AG04449 (cell line): Measurements from ENCODE around the gene FOXN3.

ENCODE experiments used
- CTCF ChIA-PET: fragments of 350-600 bp; formaldehyde crosslinking; extraction: SDS; loops from one replicate; lab custom pipeline; 2021; ENCODE audit warnings: antibody characterized with exemption; lab: Yijun Ruan, JAX
- POLR2A ChIA-PET: fragments of 400-600, 350-600 bp; formaldehyde crosslinking; extraction: SDS; loops from one replicate; lab custom pipeline; 2020; ENCODE audit warnings: antibody characterized with exemption, inconsistent platforms; lab: Yijun Ruan, JAX
- DNase-seq: peaks from one replicate; pipeline ENCODE4 v3.0.0-alpha.2; 2010; ENCODE audit warnings: low read depth, low spot score
- H3K4me3 ChIP-seq: 2 replicates; pipeline ENCODE4 v1.5.1; 2011; ENCODE audit warnings: low read depth, mild to moderate bottlenecking, control low read depth, low read length
- TF ChIP-seq, protein P1 (sequence below): IDR thresholded peaks from one replicate; pipeline ENCODE4 v1.5.1; 2011; ENCODE audit warnings: mild to moderate bottlenecking, moderate library complexity, low read length, control low read depth, inconsistent platforms; ENCODE audit not compliant: insufficient read depth; ENCODE audit errors: missing control alignments

FOXN3 gene

DNA sequence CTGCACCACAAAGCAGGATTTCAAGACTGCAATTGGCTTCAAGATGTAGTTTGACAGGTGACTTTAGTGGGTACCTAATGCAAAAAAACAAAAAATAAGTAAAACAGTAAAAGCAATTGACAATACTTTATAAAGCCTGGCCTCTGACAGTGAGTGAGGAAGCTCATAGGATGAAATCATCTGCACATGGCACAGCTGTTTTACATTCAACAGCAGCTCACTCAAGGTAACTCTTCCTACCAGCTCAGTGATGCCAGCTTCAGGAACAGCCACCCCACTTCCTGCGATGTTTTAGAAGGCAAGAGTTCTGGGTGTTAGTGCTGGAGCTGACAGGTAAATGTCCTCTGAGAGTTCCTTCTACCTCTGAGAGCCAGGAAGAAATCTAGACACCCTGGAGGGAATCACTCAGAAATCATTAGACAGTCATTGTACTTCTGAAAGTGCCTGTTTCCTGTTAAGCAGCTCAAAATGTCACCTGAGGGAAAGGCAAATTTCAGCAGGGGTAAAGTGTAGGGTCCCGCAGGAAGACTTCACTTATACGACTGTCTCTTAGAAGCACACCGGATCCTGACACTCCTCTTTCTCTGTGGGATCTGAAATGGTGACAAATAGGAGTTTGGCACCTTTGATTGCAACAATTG is 99.9 kb downstream of the FOXN3 start:
- H3K4me3 ChIP-seq = no peak overlapping the region
- TF ChIP-seq, protein P1, sequence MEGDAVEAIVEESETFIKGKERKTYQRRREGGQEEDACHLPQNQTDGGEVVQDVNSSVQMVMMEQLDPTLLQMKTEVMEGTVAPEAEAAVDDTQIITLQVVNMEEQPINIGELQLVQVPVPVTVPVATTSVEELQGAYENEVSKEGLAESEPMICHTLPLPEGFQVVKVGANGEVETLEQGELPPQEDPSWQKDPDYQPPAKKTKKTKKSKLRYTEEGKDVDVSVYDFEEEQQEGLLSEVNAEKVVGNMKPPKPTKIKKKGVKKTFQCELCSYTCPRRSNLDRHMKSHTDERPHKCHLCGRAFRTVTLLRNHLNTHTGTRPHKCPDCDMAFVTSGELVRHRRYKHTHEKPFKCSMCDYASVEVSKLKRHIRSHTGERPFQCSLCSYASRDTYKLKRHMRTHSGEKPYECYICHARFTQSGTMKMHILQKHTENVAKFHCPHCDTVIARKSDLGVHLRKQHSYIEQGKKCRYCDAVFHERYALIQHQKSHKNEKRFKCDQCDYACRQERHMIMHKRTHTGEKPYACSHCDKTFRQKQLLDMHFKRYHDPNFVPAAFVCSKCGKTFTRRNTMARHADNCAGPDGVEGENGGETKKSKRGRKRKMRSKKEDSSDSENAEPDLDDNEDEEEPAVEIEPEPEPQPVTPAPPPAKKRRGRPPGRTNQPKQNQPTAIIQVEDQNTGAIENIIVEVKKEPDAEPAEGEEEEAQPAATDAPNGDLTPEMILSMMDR = no peak
- ChIA-PET POLR2A (no interaction called here), CTCF (no interaction called here)
- no peak for DNase-seq

DNA sequence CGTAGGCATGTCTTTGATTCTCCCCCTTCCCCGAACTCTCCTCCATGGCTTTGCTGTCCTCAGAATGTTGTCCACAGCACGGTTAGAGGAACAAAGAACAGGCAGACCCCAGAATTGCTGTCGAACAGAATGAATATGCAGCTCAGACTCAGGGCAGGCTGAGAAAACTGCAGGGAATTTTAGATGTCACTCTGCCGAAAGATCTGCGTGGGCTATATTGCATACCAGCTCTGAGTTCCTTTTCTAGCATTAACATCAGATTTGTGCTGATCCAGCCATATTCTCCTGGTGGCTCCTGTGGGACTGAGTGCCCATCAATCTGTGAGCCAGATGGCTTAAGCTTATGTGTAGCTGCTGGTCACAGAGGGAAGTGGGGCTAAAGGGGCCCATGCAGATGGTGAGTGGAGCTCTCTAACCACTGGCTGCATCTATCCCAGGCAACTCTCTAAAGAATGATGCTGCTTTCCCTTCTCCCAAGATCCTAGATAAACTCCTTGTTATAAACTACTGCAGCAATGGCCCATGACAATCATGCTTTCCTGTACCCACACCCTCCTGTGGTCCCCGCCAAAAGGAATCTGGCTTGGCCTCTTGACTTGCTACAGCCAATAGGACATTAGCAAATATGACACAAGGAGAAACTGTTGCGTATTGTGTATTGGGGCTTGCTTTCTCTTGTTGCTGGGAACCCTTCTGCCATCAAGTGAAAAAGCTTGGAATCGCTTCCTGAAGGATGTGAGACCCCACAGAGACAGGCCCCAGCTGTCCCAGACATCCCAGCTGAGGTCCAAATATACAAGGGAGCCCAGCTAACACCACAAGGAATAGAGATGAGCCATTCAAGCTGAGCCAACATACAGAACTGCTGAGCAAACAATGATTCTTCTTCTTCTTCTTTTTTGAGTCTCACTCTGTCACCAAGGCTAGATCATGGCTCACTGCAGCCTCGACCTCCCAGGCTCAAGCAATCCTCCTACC is 101.3 kb downstream of the FOXN3 start:
- POLR2A ChIA-PET = no interaction called here
- no peak for DNase-seq
- TF ChIP-seq, protein P1 = no peak
- H3K4me3 ChIP-seq = no peak overlapping the region
- CTCF ChIA-PET = no interaction called here

DNA sequence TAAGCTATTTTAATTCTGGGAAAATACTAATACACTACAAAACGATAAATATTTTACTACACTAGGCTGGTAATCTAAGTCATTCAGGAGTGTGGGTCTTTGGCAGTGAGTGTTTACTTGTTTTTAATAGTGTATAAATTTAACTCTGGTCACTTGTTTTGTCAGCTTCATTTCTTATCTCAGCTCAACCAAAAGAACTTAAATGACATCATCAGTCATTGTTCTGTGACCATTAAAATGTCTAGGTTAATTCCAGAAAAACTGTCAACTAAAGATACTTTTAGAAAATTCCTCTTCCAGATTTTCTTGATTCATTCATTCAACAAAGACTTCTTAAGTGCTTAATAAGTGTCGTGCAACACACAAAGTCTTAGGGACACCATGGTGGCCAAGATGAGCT is 102.8 kb downstream of the FOXN3 start:
- DNase-seq = no peak
- TF ChIP-seq, protein P1 = no peak
- H3K4me3 ChIP-seq = no peak overlapping the region
- ChIA-PET POLR2A (no interaction called here), CTCF (no interaction called here)

DNA sequence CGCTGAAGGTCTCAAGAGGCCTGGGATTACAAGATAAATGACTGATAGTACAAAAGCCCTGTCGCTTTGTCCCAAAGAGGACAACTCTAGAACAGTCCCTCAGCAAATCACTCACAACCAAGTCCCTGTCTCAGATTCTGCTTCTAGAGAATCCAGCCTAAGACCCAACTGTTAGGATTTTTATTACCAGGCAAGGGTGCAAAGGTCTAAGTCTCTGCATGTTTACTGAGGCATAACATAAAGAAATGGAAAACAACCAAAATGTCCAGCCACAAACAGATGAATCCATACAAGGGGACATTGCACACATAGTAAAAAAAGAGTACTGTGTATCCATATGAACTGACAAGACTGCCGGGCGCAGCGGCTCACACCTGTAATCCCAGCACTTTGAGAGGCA is 104.1 kb downstream of the FOXN3 start:
- TF ChIP-seq, protein P1 = no peak
- POLR2A ChIA-PET = no interaction called here
- no peak for DNase-seq
- CTCF ChIA-PET = no interaction called here
- H3K4me3 ChIP-seq = no peak overlapping the region

DNA sequence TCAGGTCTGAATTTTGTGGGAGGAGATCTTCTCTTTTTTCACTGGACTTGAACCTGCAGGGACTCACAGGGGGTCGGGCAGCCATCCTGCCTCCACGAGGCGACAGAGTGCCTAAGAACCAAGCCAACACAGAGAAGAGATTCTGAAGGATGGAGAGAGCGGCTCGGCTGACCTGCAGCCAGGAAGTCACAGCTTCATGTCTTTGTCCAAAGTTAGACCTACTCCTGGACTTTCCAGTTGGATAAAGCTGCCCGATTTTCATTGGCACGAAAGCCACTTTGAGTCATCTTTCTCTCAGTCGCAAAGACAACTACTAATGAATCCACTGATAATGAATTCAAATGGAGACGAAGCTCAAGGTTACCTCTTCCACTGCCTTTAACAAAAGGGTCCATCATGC is 106.8 kb downstream of the FOXN3 start:
- DNase-seq = no peak
- no peak overlapping the region for H3K4me3 ChIP-seq
- CTCF ChIA-PET = no interaction called here
- TF ChIP-seq, protein P1 = no peak
- POLR2A ChIA-PET = no interaction called here

DNA sequence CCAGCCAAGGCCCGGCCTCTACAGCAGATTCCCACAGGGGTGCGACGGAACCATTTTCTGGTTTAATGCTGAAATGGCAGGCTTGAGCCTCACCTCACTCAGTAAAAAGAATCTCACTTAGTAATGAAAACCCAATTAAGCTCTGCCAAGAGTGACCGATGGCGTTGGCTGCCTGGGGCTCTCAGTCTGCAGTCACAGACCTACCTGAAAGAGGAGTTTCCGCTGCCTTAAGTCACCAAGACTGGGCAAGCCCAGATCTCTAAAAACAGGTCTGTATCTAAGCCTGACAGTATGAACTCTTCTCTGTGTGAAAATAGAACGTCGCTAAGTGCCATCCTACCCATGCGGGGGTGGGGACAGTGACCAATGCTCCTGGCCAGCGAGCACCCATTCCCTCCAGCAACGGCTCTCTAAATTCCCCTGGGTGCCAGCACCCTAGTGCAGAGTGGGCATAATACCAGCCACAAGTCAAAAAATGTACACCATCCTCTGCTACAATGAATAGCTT is 107.3 kb downstream of the FOXN3 start:
- POLR2A ChIA-PET = no interaction called here
- no peak for DNase-seq
- TF ChIP-seq, protein P1 = no peak

More for the DNA sequence above, 107.3 kb downstream of the FOXN3 start:
- CTCF ChIA-PET = no interaction called here
- H3K4me3 ChIP-seq = no peak overlapping the region
